GM08714 (cell line): ENCODE measurements around the gene C1GALT1C1L.
"Not testable (repeated sequence)": the region's sequence is repeated elsewhere in the genome, so short reads cannot be mapped to it uniquely, and the experiment has no call there.

Experiments used
- H3K4me3 ChIP-seq: fragments of 200-500 bp; sonication (Bioruptor generic); 2 replicates; pipeline ENCODE4 v1.5.1; 2014; ENCODE audit warnings: mild to moderate bottlenecking, low read length, inconsistent platforms
- ZNF274 ChIP-seq: IDR thresholded peaks from 2 replicates; pipeline ENCODE4 v1.6.1; 2012; ENCODE audit warnings: mild to moderate bottlenecking, low read depth, low read length

Gene C1GALT1C1L

GRCh38 chr2:43692428-43692994 lies 16.3 kb upstream of the C1GALT1C1L start:
- no peak for TF ChIP-seq ZNF274
- no peak overlapping the region for H3K4me3 ChIP-seq

- no peak for TF ChIP-seq ZNF274
- H3K4me3 ChIP-seq: no peak overlapping the region
These were observed 13.8 kb upstream of the C1GALT1C1L start for GRCh38 chr2:43689999-43690398.

DNA sequence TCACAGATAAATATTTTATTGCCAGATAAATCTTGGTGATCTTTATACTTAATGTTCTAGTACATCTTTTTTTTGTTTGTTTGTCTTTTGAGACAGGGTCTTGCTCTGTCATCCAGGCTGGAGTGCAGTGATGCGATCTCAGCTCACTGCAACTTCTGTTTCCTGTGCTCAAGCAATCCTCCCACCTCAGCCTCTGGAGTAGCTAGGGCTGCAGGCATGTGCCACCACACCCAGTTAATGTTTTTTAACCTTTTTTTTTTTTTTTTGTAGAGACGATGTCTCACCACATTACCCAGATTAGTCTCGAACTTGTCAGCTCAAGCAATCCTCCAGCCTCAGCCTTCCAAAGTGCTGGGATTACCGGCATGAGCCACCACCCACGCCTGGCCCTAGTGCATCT lies 9.1 kb upstream of the C1GALT1C1L start:
- H3K4me3 ChIP-seq: no peak overlapping the region
- no peak for TF ChIP-seq ZNF274

- not testable (repeated sequence) for H3K4me3 ChIP-seq
These were observed 1.6 kb upstream of the C1GALT1C1L start for GRCh38 chr2:43677783-43678182.

- TF ChIP-seq ZNF274: no peak
- peak overlapping the region; percentile 80 for H3K4me3 ChIP-seq
These were observed 445 bp downstream of the C1GALT1C1L start for GRCh38 chr2:43675646-43676321.

DNA sequence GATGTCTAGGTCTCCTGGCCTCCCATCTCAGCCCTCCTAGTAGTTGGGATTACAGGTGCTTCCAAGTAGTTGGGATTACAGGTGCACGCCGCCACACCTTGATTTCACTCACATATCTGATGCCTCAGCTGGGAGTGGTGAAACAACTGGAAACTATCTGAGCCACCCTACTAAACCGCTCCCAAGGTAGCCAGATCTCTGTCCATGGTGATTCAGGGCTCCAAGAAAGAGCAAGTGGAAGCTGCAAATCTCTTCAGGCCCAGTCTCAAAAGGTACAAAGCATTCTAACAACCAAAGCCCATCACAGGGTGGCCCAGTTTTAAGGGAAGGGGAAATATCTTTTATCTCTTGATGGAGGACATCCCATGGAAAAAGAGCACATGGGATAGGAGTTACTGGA lies 19.0 kb downstream of the C1GALT1C1L start:
- no peak for TF ChIP-seq ZNF274
- H3K4me3 ChIP-seq: no peak overlapping the region

DNA sequence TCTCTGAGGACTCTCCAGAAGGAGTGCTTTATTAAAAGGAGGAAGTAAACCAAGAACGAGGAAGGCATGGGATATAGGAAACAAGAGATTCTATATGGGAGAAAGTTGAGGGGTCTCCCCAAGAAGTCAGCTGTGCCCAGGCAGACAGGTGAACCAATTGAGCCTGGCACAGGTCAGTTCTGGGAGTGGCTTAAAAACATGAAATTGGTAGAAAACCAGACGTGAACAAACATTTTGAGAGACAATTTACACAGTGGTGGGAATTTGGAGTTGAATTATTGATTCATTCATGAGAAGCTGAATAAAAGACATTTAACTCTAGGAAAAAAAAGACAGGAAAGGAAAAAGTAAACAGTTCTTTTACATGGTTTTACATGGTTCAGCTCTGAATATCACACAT lies 22.7 kb downstream of the C1GALT1C1L start:
- TF ChIP-seq ZNF274: no peak
- H3K4me3 ChIP-seq: no peak overlapping the region

DNA sequence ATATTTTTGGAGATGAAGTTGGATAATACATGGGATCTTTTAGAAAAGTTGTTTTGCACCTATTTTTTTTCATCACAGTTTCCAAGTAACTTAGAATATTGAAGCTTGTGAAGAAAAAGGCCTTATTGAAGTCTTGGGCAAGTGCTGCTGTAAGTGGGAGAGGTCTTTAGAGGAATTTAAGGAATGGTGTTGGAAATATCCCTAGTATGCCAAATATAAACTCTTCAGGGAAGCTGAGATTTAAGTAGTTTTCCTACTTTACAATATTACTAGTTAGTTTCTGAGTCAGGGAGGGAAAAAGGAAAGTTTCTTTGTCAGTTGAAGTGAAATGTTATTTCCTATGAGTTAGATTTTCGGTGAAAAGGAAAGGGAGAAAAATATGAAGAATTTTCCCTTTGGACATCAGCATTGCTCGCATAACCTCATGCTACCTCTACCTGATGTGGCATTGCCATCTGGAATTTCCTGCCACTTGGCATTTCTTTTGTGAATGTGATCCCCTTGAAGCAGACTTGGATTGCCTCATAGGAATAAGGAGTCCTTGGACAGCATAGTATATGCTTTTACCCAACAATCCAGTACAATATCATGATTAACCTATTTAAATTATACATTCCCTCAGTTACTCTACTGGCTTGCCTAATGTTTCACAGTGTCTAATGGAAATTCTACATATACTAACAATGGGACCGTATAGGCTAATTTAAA lies 27.1 kb downstream of the C1GALT1C1L start:
- TF ChIP-seq ZNF274: no peak
- no peak overlapping the region for H3K4me3 ChIP-seq

DNA sequence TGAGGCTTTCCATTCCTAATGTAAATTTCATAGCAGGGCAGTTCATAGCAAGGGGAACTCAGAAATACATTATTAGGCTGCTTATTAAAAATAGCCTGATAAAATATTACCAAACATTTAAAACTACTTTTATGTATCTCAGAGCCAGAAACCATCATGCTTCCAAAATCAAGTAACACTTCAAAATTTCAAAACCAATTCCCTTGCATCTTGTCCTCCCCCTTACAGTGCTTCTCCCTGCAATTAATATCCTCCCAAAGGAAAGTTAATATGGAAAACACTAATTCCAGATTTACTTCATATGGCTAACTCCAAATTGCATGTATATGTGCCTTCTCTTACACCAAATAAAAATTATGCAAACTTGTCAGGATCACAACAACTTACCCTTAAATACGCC lies 32.5 kb downstream of the C1GALT1C1L start:
- TF ChIP-seq ZNF274: no peak
- no peak overlapping the region for H3K4me3 ChIP-seq

DNA sequence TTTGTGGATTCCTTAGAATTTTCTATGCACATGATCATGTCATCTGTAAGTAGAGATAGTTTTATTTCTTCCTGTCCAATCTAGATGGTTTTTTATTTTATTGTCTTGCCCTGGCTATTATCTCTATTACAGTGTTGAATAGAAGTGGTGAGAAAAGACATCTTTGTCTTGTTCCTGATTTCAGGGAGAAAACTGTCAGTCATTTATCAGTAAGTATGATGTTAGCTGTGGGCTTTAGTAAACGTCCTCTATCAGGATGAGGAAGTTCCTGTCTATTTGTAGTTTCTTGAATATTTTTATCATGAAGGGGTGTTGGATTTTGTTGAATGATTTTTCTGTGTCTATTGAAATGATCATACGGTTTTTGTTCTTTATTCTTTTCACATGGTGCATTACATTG lies 33.9 kb downstream of the C1GALT1C1L start:
- TF ChIP-seq ZNF274: no peak
- no peak overlapping the region for H3K4me3 ChIP-seq

DNA sequence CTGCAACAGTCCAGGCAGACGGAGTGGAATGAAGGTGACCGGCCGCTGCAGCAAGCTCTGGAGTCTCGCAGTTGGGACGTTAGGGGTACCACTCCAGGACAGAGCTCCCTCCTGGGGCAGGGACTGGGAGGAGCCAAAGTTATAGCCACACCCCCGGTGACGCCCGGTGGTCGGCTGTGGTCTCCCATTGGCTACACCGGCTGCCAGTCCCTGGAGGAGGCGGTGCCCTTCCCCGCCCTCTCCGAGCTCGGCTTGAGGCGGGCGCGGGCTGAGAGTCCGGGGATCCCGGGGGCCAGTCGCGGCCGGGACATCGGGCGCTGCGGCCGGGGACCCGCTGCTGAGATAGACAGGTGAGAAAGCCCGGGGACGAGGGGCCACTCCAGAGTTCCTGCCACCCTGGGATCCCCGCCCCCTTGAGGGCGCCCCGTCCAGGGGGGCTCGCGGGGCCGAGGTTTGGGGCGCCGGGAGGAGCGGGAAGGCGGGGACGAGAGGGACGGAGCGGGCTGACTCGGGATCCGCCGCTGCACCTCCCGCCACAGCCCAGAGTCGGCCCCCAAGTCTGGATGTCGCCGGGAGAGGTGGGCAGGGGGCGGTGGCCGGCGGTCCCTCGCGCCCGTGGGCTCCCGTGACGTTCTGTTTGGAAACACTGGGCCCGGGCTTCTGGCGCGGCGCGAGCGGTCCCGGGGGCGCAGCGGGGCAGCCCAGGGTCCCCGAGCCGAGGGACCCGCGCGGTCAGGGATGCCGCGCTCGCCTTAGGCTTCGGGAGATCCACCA lies 39.0 kb downstream of the C1GALT1C1L start, which contains the start of gene PLEKHH2:
Gene PLEKHH2 (plus strand): TSS at position 231 of the 774 bp plus-strand sequence. CDS start 7,414 bp downstream, outside the sequence.
- no peak for TF ChIP-seq ZNF274
- peak within 1 kb of the TSS; percentile 58 for H3K4me3 ChIP-seq

DNA sequence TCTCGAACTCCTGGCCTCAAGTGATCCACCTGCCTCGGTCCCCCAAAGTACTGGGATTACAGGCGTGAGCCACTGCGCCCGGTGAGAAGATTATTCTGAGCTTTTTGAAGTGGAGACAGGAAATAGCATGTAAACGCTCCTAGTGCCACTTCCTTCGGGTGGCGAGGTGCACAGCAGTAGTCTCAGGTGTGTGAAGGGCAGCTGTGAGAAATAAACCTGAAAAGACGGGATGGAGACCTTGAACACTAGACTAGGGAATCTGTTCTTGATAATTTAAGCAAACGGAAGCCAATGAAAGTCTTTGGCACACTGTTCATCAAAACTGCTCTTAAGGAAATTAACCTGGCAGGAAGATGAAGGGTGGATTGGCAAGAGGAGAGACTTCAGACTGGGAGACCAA lies 39.6 kb downstream of the C1GALT1C1L start:
- TF ChIP-seq ZNF274: no peak
- H3K4me3 ChIP-seq: peak overlapping the region; percentile 58; the same call in 1 of the 2 replicates

- H3K4me3 ChIP-seq: not testable (repeated sequence)
These were observed 40.1 kb downstream of the C1GALT1C1L start for GRCh38 chr2:43636153-43636552.

DNA sequence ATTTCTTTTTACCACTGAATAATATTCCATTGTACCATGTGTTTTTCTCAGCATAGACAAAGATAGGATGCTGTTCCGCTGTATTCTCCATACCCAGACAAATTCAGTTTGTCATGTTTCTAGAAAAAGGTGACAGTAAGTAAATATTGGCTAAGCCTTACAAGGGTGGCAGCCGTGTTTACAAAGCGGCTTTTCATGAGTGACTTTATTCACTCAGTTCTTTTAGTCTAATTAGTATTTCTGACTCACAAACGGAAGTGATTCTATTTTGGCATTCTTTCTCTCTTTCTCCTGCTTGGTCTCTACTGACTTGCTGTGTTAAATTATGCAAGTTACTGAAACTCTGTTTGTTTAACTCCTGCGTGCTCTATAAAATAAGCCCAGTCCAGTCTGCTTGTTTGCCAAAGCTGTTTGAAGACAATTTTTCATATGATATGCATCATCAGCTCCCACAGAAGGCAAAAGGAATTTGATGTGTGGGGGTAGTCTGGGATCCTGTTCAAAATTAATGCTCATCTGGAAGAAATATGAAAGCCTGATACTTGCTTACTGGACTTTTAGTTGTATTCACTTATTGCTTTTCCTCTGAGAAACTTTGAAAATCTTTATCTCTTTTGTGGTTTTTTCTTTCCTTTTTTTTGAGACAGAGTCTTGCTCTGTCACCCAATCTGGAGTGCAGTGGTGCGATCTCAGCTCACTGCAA lies 41.5 kb downstream of the C1GALT1C1L start:
- TF ChIP-seq ZNF274: no peak
- H3K4me3 ChIP-seq: no peak overlapping the region; the same call in 1 of the 2 replicates
